EH (cell line): ENCODE data around the gene ECSIT.
A peak's percentile ranks its signal among the peaks of the same experiment; 100 is the strongest.

Source experiments
- DNase-seq: peaks from one replicate; pipeline ENCODE4 v3.0.0-alpha.2; 2015; ENCODE audit warnings: low read depth

ECSIT gene

DNA sequence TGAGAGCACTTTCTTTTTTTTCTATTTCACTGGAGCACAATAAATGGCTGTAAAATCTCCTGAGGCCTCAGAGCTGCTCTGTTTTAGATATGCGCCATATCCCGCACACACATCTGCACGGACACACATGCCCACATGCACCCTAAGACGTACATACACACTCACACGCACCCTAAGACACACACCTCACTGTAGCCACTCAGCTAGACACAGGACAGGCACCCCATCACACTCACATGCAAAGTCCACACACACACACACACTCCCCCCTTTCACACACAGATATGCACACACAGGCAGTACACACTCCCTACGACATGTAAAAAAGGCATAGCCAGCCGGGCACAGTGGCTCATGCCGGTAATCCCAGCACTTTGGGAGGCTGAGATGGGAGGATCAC, 21.3 kb upstream of the ECSIT start:
- no peak for DNase-seq

DNA sequence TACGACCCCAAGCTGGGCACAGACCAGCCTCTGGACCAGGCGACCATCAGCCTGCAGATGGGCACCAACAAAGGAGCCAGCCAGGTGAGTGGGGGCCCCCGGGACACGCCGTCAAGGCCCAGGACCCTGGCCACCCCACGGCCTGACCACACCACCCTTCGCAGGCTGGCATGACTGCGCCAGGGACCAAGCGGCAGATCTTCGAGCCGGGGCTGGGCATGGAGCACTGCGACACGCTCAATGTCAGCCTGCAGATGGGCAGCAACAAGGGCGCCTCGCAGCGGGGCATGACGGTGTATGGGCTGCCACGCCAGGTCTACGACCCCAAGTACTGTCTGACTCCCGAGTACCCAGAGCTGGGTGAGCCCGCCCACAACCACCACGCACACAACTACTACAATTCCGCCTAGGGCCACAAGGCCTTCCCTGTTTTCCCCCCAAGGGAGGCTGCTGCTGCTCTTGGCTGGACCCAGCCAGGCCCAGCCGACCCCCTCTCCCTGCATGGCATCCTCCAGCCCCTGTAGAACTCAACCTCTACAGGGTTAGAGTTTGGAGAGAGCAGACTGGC, 20.5 kb upstream of the ECSIT start:
- no peak for DNase-seq

DNA sequence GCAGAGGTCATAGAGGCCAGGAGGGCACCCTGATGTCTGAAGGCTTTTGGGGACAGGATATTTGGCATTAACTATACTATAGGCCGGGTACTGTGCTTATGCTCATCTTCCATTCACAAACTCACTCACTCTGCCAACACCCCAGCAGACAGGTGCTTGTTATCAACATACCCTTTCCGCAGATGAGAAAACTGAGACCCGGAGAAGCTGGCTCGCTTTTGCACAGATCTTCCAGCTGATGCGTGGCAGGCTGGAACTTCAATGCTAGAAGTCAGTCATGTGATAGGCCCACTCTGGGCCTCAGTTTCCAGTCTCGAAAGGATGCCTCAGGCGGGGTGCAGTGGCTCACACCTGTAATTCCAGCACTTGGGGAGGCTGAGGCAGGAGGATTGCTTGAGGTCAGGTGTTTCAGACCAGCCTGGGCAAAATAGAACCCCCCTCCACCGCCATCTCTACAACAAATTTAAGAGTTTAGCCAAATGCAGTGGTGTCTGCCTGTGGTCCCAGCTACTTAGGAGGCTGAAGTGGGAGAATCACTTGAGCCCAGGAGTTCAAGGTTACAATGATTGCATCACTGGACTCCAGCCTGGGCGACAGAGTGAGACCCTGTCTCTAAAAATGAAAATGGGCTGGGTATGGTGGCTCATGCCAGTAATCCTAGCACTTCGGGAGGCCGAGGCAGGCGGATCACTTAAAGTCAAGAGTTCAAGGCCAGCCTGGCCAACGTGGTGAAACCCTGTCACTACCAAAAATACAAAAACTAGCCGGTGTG, 19.2 kb upstream of the ECSIT start:
- no peak for DNase-seq

DNA sequence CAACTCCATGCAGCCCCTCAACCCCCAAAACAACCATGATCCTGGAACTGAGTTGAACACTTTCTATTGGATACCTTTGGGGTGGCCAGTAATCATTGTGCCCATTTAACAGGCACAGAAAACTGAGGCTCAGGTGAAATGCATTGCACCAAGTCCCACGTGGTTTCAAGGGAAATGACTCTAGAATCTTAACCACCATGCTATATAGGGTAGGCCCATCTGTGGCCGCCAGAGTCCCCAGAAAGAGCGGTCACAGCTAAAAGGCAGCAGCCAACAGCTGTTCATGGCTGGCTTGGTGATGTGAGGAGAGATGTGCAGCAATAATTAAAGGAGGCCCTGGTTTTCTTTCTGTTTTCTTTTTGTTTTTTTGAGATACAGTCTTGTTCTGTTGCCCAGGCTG, 12.3 kb upstream of the ECSIT start:
- DNase-seq: no peak

DNA sequence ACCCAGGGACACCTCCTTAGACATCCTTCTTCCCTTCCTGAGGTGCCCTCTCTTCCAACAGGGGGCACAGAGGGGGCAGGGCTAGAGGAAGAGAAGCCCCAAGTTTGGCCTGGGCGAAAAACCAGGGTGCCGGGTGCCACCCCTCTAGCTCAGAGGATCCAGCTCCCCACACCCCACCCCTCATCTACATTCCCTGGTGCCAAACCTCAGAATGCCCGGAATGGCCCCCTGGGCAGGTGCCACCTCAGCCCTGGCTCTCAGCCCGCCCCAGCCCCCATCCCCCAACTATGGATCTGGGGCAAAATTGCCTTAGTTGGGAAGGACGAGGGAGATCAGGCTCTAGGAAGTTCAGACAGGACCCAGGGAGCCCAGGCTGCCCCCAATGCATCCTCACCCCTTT, 11.7 kb upstream of the ECSIT start:
- DNase-seq: peak; percentile 30

DNA sequence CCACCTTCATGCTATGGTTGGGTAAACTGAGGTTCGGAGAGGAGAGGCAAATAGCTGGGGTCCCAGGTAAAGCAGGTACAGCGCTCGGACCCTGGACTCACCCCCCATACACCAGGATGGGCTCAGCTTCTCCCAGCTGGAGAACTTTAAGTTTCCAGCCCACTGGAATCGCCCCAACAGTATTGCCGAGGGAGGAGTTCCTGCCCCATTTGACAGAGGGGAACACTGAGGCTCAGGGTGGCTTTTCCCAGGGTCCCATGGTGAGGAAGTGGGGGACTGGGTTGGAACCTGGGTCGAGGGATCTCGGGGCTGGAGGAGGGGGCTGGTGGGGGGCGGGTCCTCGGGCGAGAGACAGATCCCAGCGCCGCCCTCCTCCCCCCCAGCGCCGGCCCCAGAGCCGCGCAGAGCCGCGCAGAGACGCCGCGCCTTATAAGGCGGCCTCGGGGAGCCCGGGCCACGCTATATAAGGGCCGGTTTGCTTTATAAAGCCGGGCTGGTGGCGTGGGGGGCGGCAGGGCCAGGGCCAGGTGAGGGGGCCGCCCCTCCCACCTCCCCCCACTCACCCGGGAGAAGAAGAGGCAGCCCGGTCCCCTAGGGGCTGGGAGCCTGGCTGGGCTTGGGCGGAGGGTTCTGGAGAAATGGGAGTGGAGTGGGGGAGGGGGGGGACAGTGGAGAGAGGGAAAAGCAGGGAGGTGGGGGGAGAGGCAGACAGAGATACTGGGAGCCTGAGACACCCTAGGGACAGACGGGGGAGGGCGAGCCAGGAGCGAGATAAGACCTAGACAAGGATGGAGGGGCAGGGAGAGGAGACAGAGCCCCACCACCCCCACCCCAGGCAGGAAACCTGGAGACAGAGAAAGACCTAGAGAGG, 10.8 kb upstream of the ECSIT start:
- peak; percentile 70 for DNase-seq

DNA sequence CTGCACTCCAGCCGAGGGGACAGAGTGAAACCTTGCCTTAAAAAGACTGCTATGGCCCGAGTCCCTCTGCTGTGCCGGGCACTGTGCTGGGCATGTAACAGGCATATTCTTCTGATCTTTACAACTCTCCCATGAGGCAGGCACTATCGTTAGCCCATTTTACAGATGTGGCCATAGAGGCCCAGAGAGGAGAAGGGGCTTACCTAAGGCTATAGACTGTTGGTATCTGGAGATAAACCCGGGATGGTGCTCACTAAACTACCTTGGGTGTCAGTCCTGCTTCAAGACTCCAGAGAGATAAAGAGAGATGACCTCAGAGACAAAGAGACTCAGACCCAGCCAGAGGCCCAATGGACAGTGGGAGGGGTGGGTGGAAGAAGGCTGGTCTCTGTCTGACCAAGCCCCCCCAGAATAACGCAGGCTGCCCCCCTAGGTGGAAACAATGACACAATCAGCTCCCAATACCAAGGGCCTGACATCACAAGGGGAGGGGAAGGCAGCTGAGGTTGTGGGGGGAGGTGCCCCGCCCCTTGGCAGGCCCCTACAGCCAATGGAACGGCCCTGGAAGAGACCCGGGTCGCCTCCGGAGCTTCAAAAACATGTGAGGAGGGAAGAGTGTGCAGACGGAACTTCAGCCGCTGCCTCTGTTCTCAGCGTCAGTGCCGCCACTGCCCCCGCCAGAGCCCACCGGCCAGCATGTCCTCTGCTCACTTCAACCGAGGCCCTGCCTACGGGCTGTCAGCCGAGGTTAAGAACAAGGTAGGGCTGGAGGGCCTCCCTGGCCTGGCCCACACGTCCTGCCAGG, 9.5 kb upstream of the ECSIT start, which contains the start of gene CNN1:
TSS of gene CNN1 (plus strand) at position 620 of the 805 bp plus-strand sequence. CDS start at position 697, 77 bp downstream.
- DNase-seq: peak; percentile 94

DNA sequence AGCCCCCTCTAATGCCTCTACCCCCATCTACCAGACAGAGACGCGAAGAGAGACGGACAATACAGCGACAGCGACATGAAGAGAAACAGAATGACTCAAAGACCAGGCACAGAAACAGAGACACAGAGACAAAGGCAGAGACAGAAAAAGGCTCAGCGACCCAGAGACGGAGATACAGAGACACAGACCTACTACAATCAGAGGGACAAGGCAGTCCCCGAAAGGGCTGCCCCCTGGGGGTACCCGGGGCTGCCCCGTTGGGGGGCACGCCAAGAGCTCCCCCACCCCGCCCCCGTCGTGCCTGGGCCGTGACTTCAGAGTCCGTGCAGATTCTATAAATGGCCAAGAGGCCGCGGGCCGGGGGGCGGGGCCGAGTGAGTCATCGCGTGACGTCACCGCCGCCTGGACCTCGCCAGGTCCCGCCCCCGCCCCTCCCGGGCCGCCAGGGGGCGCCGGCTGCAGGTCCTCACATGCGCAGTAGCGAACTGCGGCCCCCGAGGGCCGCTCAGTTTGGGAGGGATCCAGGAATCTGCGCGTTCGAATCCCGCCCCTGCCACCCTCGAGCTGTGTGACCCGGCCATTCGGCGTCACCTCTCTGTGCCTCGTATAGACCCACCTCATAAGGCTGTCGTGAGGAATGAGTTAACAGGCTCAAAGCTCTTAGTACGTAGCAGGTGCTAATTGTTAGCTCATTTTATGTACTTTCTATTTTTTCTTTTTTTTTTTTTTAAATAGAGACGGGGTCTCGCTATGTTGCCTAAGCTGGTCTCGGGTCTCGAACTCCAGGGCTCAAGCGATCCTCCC, 7.1 kb upstream of the ECSIT start:
- DNase-seq: peak; percentile 89

DNA sequence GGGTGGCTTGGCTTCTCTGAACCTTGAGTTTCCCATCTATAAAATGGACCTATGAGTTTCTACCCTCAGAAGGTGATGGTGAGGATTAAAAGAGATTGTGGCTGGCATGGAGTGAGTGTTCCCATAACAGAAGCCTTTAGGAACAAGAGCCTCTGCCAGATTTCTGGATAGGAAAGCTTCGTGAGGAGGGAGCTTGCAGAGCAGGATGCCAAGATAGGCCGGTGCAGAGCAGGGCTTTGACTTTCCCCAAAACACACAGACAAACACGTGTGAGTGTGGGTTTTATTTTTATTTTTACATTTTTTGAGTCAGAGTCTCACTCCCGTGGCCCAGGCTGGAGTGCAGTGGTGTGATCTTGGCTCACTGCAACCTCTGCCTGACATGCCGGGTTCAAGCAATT, 6.0 kb upstream of the ECSIT start:
- no peak for DNase-seq

DNA sequence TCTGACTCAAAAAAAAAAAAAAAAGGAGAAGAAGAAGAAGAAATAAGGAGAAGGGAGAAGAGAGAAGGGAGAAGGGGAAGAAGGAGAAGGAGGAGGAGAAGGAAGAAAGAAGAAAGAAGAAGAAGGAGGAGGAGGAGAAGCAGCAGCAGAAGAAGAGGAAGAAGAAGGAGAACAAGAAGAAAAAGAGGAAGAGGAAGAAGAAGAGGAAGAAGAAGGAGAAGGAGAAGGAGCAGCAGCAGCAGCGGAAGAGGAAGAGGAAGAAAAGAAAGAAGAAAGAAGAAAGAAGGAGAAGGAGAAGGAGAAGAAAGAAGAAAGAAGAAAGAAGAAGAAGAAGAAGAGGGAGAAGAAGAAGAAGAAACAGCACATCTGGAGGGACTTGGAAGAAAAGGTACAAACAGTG, 5.6 kb upstream of the ECSIT start:
- no peak for DNase-seq

DNA sequence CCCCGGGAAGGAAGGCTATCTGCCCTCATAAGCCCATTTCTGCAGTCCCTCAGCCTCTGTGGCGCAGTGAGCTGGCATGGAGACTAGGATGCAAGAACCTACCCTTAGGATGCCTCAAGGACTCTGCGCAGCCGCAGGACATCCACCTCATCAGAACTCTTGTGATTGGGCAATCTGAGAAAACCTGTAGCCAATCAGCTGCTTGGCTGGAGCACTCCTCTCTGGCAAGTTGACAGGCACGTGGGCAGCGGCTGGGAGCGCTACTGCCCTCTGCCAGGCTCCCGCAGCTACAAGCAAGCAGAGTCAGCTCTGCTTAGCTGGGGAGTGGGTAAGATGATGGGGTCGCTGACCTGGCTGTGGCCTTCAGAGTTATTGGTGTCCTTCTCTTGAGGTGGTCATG, 1.5 kb upstream of the ECSIT start:
- DNase-seq: peak; percentile 44

DNA sequence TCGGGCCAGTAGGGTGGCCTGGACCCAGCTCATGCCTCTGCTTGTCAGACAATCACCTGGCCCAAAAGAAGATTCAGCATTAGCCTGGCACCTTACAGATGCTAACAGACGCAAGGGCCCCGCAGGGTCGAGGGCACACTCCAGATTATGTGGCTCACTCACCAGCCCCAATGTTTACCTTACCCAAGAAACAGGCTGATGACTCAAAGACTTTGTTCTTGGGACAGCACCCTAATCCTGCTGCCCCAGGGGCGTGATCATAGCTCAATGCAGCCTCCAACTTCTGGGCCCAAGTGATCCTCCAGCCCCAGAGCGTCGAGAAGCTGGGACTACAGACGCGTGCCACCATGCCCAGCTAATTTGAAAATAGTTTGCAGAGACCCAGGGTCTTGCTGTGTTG, 9.8 kb downstream of the ECSIT start:
- DNase-seq: no peak

DNA sequence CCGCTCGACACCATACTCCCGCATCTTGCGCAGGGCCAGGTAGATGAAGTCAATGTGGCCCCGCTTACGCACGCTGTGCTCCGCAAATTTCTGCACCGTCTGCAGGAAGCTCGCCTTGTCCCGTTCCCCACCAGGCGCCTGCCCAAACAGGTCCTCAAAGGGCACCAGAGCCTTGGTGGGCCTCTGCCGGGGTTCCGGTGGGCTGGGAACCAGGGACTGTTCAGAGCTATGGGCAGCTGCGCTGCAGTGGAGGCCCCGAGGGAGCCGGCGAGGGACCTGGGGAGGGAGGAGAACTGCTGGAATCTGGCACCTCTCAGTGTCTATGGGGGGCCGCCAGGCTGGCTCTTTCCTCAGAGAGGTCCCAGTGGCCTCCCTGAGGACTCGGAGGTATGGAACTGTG, 15.0 kb downstream of the ECSIT start:
- DNase-seq: no peak

DNA sequence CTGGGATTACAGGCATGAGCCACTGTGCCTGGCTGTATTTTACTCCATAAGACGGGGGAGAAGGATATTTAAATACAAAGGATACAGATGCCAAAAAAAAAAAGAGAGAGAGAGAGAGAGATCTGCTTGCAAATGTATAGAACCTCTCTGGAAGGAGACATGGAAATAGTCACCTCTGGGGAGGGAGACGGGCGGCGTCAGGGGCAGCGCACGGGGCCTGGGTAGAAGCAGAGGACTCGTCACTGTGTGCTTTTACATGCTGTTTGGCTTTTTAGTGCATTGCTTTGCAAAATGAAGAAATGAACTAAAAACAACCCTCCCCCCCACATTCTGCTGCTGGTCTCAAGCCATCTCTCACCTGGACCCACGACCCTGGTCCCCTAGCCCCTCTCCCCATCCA, 18.5 kb downstream of the ECSIT start:
- DNase-seq: no peak

DNA sequence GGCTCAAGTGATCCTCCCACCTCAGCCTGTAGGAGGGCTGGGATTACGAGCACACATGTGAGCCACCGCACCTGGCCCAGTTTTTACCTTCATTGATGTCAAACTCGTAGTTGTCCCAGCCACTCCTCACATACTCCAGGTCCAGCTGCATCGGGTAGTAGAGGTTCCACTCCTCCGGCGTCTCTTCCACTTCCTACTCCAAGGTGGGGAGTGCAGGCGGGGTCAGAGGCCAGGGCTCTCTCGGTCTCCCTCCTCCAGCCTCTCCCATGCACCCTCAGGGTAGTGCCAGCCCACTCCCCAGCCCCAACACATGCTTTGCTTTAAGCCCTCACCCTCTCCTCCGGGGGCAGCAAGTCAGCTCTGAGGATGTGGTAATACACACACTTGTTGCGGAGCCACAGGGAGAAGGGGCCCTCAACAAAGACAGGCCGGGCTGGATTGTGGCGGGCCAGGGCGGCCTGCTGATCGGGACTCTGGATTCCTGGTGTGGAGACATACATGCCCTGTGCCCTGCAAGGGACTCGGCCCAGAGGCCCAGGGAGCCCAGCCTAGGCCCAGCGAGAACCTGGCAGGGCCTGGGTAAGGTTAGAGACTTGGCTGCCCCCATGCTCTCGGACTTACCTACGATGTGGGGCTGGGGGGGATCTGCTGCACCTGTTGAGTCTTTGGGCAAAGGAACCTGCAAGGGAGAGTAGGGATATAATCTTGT, 21.4 kb downstream of the ECSIT start:
- no peak for DNase-seq

DNA sequence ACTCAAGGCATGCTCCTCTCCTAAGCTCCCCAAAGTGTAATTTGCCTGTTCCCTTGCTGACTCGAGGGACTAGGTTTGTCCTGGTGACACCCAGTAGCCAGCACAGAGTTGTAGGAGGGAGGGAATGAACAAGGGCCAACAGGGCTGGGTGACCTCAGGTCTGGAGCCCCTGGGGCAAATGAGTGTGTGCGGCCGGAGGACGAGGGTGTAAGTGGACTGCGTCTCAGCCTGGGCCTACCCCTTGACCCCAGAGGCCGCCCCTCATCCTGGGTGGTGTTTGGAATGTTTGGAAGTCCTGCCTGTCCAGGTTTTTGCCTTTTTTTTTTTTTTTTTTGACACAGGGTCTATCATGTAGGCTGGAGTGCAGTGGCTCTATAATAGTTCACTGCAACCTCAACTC, 22.0 kb downstream of the ECSIT start:
- DNase-seq: no peak

DNA sequence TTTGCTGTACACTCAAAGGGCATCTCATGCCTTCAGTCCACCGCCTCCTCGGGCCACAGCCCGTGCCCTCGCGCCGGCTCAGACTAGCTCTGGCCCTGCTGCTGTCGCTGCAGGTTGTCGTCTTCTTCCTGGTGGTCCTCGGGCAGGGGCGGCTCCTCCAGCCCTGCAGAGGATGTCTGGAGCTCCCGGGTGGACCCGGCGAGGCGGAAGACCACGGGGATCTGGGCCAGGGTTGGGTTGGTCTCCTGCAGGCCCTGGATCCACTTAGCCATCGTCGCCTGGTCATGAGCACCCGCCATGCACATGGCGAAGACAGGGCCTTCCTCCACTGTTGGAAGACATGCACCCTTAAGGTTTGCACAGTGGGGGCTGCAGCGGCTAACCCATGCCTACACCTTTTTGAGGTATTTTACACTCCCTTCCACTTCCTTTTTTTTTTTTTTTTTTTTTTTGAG, 22.8 kb downstream of the ECSIT start:
- DNase-seq: no peak

DNA sequence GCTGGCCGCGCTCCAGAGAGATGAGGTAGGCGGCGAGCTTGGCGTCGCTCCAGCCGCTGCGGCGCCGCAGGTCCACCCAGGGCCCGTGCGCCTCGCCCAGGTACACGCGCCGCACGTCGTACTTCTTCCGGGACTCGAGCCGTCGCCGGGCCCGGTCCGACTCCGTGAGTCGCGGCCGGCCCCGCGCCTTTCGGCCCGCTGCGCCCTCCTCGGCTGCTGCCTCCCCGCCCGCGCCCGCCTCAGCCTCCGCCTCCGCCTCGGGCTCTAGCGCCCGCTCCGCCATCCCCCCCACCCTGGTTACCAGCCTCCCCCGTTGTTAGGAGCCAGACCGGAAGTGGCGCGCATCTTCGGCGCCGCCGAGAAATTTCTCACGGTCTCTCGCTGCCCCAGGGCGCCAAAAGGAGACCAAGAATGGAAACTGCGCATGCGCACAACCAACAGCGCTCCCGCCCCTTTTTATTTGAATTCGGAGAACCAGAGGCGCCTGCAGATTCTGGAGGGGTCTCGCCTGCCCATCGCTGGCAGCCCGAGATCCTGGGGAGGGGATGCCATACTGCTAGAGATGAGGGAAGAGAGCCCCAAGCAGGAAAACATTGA, 23.3 kb downstream of the ECSIT start, which contains the start of gene ZNF653:
TSS of gene ZNF653 (minus strand) at position 336 of the 597 bp plus-strand sequence. CDS start at position 283, 53 bp downstream.
- peak; percentile 95 for DNase-seq

DNA sequence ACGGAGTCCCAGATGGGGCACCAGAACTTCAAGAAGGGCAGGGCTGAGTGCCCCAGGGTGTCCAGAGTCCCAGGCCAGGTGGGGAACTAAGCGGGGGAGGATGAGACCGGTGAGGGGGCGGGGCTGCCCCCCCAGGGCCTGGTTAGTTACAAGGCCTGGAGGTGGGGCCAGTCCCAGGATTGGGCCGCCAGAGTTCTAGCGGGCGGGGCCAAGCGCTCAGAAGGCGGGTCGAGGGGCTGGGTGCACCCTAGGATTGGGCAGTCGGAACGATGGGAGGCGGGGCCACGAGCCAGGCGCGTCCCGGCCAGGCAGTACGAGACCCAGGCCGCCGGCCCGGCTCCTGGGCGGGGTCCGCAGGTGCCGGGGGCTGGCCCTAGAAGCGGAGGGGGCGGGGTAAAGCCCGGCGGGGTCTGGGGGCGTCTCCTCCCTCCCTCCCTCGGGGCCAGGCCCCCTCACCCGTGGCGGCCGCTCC, 23.9 kb downstream of the ECSIT start:
- DNase-seq: peak; percentile 96
